HG03457 (cell line): ENCODE data around the gene ZNF221.

ENCODE experiments used
- ATAC-seq: cut with Tn5 transposase; IDR thresholded peaks from one replicate; pipeline ENCODE4 v1.9.1; 2021; ENCODE audit warnings: moderate number of reproducible peaks; ENCODE audit not compliant: unreplicated experiment

ZNF221 gene

GRCh38 chr19:43956827-43957226 is 5.8 kb downstream of the ZNF221 start:
- no peak for ATAC-seq

DNA sequence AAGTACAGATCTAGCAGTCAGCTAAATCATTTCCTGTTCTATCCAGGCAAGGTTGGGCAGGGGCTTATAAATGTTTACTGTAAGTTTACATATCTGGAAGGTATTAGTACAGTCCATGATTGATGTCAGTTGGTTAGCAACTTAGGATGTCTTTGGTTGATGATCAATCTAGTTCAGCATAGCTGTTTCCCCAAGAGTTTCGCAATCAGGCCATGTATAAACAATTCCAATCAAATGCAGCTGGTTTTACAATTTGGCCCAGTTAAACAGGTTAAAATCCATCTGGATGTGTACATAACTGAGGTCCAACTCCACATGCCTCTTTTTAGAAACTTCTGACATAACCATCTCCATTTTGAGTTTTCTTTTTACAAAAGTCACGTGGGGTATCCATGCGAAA is 6.9 kb downstream of the ZNF221 start:
- no peak for ATAC-seq

GRCh38 chr19:43960411-43960810 is 9.4 kb downstream of the ZNF221 start:
- ATAC-seq, result no peak

DNA sequence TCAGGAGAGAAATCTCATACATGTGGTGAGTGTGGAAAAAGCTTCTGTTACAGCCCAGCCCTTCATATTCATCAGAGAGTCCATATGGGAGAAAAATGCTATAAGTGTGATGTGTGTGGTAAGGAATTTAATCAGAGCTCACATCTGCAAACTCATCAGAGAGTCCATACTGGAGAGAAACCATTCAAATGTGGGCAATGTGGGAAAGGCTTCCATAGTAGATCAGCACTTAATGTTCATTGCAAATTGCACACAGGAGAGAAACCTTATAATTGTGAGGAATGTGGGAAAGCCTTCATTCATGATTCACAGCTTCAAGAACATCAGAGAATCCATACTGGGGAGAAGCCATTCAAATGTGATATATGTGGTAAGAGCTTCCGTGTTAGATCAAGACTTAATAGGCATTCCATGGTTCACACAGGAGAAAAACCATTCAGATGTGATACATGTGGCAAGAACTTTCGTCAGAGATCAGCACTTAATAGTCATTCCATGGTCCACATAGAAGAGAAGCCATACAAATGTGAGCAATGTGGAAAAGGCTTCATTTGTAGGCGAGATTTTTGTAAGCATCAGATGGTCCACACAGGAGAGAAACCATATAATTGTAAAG is 15.2 kb downstream of the ZNF221 start:
- no peak for ATAC-seq

DNA sequence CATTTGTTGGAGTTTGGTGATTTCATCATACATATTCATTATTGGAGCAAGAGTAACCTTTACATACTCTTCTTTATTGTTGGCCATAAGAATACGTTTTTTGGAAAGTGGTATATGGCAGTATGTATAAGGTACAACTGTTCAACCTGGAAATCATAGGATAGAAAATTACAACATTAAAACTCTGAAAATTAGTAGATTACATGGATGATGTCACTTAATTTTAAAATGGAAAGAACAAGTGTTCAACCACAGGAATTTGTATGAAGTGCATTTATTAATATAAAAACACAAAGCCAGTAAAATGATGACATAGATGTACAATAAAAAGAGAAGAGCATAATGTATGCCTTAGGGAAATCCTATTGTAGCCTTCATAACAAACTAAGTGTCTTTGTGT is 25.7 kb downstream of the ZNF221 start:
- ATAC-seq, result no peak

DNA sequence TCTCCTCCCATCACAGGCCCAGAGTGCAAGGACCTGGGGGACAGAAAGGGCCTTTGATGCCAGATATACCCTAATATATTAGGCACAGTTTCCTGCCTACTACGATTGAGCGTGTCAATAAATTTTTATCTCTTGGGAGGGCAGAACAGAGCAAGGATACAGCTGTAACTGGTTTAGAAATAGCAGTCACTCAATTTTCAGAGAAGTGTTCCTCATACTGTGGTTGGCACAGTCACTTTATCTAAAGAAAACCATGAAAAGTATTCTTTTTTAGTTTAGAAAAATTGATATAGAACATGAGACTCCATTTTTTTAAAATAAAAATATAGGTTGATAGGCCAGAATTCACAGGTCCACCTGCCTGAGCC is 32.5 kb downstream of the ZNF221 start:
- no peak for ATAC-seq

DNA sequence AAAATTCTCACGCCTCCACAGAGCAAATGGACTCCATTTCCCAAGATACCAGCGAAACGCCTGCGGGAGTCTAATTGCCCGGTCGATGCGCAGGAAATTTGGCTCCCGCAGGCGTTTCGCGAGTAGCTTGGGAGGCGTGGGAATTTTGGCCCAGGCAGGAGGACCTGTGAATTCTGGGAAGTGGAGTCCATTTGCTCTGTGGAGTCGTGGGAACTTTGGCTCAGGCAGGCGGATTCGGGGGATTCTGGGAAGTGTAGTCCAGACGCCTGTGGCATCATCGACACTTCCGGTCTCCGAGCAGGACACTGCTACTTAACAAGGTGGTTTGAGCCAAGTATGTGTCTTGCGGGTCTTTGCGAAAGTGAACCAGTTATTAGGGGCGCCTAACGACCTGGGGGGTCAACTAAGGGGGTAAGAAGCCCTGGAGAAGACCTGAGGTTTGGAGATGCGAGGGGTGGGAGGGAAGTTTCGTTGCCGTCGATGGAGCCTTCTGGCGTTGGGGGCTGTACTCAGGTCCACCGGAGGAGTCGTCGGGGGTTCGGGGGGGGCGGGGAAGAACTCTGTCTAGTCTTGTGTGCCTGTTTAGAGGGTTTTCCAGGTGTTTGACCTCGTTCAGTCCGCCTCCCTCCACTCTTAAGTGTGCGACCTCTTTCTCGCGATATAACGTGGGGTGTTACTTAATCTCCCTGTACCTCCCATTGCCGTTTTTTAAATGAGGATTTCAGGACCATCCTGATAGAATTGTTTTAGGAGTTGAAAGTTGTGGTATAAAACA is 33.1 kb downstream of the ZNF221 start, which contains the start of gene ZNF155:
Gene ZNF155, plus strand, starts transcription at position 277 of the 775 bp plus-strand sequence. CDS start 4,356 bp downstream, outside the sequence.
- ATAC-seq, result peak; percentile 72

- no peak for ATAC-seq
Observed at GRCh38 chr19:43984687-43985000, 33.6 kb downstream of the ZNF221 start.

- ATAC-seq, result no peak
Observed at GRCh38 chr19:43997631-43998290, 46.7 kb downstream of the ZNF221 start.

DNA sequence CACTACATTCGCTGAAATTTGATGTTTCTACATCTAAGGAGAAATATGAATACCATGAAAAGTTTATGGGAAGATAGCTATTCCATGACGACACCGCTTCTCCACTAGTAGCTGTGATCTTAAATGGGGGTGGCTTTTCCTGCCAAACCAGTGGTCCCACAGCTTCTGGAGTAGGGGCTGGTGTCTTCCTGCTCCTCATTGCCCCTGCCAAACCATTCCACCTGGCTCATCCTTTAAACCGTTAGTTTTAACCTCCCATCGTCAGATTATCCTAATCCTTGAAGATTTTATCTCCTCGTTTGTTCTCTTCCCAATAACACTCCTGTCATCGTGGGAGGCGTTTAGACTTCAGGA is 51.2 kb downstream of the ZNF221 start:
- ATAC-seq, result no peak

DNA sequence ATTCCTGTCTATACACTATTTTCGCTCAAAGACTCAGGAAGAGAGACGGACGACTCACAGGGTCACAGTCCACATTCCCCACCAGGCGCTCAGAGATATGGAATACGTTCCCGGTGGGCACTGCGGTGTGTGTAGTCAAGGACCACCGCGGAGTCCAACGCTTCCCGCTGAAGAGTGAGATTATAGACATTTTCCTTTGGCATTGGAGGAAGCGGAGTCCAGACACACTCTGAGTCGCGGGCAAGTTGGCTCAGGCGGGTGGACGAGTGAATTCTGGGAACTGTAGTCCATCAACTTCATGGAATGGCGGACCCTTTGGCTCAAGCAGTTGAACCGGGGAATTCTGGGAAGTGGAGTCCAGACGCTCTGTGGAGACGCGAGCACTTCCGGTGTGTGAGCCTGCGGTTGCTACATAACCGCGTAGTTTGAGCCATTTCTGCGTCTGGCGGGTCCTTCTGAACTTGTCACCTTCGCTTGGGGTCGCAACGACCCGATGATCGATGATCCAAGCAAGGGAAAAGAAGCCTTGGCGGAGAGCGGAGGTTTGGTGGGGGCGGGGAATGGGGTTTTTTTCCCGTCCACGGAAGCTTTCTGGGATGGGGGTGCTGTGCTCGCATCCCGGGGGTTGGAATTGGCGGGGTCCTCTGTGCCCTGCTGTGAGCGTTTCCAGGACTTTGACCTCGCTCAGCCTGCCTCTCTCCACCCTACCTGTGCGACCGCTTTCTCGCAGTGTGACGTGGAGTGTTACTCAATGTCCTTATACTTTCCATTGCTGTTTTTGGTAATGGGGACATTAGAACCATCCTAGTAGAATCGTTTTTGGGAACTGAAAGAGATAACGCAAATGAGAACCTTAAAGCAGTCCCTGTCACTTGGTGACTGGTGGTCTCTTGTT is 51.8 kb downstream of the ZNF221 start, which contains the start of gene ZNF230:
Gene ZNF230, plus strand, starts transcription at position 392 of the 895 bp plus-strand sequence. CDS start 4,122 bp downstream, outside the sequence.
- ATAC-seq, result peak; percentile 89

DNA sequence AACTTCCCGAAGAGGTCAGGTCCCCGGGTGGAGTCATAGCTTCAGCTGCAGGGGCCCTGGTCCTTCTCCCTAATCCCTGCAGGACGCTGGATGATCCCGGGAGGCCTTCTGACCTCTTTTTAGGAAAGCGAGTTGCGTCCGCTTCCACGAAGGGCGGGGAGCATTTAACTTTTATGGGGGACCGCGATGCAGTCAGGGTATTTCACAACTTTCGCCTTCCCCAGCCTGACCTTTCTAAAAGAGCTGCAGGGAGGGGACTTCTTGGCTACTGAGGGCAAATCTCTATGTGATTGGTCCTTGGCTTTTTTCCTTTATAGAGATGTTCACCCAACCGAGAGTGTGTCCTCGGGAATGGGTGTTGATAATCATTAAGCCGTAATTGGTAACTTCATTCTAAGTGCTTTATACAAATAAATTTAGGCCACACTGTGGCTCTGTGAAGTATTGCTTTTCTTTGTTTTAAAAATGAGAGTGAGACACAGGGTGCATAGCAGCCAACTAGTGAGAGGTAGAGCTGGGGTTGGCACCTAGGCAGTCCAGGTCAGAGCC is 52.5 kb downstream of the ZNF221 start:
- no peak for ATAC-seq

- no peak for ATAC-seq
Observed at GRCh38 chr19:44005973-44006372, 54.9 kb downstream of the ZNF221 start.

DNA sequence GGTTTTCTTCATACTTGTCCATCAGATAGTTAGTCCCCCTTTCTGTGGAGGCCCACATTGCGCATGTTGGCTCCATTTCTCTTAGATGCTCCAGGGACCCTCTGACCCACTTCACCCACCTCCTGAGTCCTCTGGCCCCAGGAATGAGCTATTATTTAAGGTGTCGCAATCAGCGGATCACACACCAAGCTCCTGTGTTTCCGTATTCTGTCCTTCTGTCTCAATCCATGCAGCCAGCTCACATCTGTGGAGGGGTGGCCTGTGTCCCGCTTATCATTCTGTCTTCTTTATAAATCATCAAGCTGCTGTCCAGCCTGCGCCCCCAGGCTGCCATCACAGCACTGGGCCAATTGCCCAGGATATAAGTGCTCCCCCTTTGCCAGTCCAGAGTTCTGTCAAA is 56.4 kb downstream of the ZNF221 start:
- no peak for ATAC-seq

GRCh38 chr19:44010468-44010867 is 59.4 kb downstream of the ZNF221 start:
- no peak for ATAC-seq
